Memory B cell (primary cell): ENCODE measurements around the gene NPSR1.
"Not testable (repeated sequence)": the region's sequence is repeated elsewhere in the genome, so short reads cannot be mapped to it uniquely, and the experiment has no call there.

Experiments
- ATAC-seq: fragments of 150-1000 bp; cut with Tn5 transposase; 2 replicates; pipeline ENCODE4 v1.10.0; 2021; ENCODE audit warnings: low read depth, mild to moderate bottlenecking, moderate library complexity
- DNase-seq, 2 donors: peaks; one replicate each; pipeline ENCODE4 v3.0.0; 2022; ENCODE audit warnings: low spot score in 2 of 2
- H3K27ac Mint-ChIP-seq: one replicate; pipeline ENCODE4 v1.8.0; 2022; ENCODE audit warnings: mild to moderate bottlenecking, moderate library complexity, mixed read lengths
- H3K27me3 Mint-ChIP-seq: one replicate; pipeline ENCODE4 v1.8.0; 2022; ENCODE audit warnings: mixed read lengths
- H3K36me3 Mint-ChIP-seq: one replicate; pipeline ENCODE4 v1.8.0; 2022; ENCODE audit warnings: mild to moderate bottlenecking, mixed read lengths
- H3K4me1 Mint-ChIP-seq: one replicate; pipeline ENCODE4 v1.8.0; 2022; ENCODE audit warnings: mixed read lengths
- H3K4me3 Mint-ChIP-seq: one replicate; pipeline ENCODE4 v1.8.0; 2022; ENCODE audit warnings: mild to moderate bottlenecking, moderate library complexity, mixed read lengths
- H3K9me3 Mint-ChIP-seq: one replicate; pipeline ENCODE4 v1.8.0; 2022; ENCODE audit warnings: mixed read lengths

Gene NPSR1

GRCh38 chr7:34814203-34814842 is 156.3 kb downstream of the NPSR1 start:
- ATAC-seq, H3K4me3 Mint-ChIP-seq, H3K27ac Mint-ChIP-seq, H3K9me3 Mint-ChIP-seq, H3K4me1 Mint-ChIP-seq, H3K36me3 Mint-ChIP-seq, DNase-seq: not testable (repeated sequence)
- peaks cover 11% of the 10 kb centered on the region for H3K27me3 Mint-ChIP-seq

- Mint-ChIP-seq H3K9me3 (no peaks in the 10 kb centered on the region), H3K27me3 (peaks cover 3% of the 10 kb centered on the region), H3K4me3 (no peak overlapping the region), H3K36me3 (no peaks in the 10 kb centered on the region), H3K27ac (no peak overlapping the region), H3K4me1 (no peaks in the 10 kb centered on the region)
- ATAC-seq (no peak), DNase-seq (no peak)
Measured at GRCh38 chr7:34821932-34822558, 164.0 kb downstream of the NPSR1 start.

DNA sequence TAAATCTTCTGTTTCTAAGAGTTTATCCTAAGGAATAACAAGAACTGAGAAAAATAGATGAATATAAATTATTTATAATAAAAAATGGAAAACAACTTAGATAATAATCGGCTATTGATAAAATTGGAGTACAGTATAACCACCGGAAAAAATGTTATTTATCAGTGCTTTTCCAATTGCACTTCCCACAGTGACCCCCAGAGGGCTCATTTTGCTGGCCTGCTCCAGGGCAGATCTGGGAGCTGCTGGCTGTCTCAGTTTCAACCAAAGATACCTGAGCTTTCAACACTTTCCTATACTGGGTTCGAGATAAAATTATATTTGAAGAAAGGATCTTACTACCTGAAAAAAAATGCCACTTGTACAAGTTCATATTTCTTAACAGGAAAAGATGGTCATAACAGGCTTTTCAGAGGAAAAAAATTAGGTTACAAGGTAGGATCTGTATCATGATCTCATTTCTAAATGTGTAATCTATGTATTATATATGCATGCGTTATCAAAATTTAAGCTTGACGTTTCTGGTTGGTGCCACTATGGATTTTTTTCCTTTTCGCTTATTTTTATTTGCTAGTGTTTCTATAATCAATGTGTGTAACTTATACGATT is 165.7 kb downstream of the NPSR1 start:
- Mint-ChIP-seq H3K36me3 (no peaks in the 10 kb centered on the region), H3K27ac (no peak overlapping the region), H3K4me1 (no peaks in the 10 kb centered on the region), H3K9me3 (no peaks in the 10 kb centered on the region), H3K27me3 (peaks cover 5% of the 10 kb centered on the region), H3K4me3 (no peak overlapping the region)
- peak; percentile 16 to 27 for DNase-seq
- peak; percentile 53 for ATAC-seq

GRCh38 chr7:34825221-34825620 is 167.2 kb downstream of the NPSR1 start:
- Mint-ChIP-seq H3K4me3 (no peak overlapping the region), H3K27me3 (peaks cover 5% of the 10 kb centered on the region), H3K36me3 (no peaks in the 10 kb centered on the region), H3K9me3 (no peaks in the 10 kb centered on the region), H3K27ac (no peak overlapping the region), H3K4me1 (no peaks in the 10 kb centered on the region)
- DNase-seq (no peak), ATAC-seq (no peak)

DNA sequence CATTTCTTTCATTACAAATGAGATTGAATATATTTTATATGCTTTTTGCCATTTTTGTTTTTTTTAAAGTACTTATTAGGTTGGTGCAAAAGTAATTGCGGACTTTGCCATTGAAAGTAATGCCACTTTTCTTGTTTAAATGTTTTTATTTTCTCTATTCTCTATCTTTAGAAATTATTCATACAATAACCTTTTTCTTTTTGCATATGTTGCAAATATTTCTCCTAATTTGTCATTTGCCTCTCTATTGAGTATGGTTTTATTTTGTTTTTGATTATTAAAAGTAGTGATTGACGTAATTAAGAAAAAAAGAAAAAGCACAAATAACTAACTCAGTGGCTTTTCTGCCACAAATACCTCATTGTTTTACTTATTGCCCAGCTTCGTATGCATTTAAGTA is 172.4 kb downstream of the NPSR1 start:
- Mint-ChIP-seq H3K9me3 (no peaks in the 10 kb centered on the region), H3K36me3 (no peaks in the 10 kb centered on the region), H3K27me3 (peaks cover 8% of the 10 kb centered on the region), H3K4me3 (no peak overlapping the region), H3K4me1 (no peaks in the 10 kb centered on the region), H3K27ac (no peak overlapping the region)
- ATAC-seq (no peak), DNase-seq (no peak)

GRCh38 chr7:34831436-34831835 is 173.4 kb downstream of the NPSR1 start:
- H3K9me3 Mint-ChIP-seq = no peaks in the 10 kb centered on the region
- no peak overlapping the region for H3K4me3 Mint-ChIP-seq
- H3K27ac Mint-ChIP-seq = no peak overlapping the region
- peaks cover 8% of the 10 kb centered on the region for H3K27me3 Mint-ChIP-seq
- H3K36me3 Mint-ChIP-seq = no peaks in the 10 kb centered on the region
- ATAC-seq (no peak), DNase-seq (no peak)
- no peaks in the 10 kb centered on the region for H3K4me1 Mint-ChIP-seq

GRCh38 chr7:34832020-34832419 is 174.0 kb downstream of the NPSR1 start:
- DNase-seq = no peak
- Mint-ChIP-seq H3K36me3 (no peaks in the 10 kb centered on the region), H3K9me3 (no peaks in the 10 kb centered on the region), H3K27me3 (peaks cover 8% of the 10 kb centered on the region), H3K4me1 (no peaks in the 10 kb centered on the region), H3K27ac (no peak overlapping the region), H3K4me3 (no peak overlapping the region)
- no peak for ATAC-seq

DNA sequence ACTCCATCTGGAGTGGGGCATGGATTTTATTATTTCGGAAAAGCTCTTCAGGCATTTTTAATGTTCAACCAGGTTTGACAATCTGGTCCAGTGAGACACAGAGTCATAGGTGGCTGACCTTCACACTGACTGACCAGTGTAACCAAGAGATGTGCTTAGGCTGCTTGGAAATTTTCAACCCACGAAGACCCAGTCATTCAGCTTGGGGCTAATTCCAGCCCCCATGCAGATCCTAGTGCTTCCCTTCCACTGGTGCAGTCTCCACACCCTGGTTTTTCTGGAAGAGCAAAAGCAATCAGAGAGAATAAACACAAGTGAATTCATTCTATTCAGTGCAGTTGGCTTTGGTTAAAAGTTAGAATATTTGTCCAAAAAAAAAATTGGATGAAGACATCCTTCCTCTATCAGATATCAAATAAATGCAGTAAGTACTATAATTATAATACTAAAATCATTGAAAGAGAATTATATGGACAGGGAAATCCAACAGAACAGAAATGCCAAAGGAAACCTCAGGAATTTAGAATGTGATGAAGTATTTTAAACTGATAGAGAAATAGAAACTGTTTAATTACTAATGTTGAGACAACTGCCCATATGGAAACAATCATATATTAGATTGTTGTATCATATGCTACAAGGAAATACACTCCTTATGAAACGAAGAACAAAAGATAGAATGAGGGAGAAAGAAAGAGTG is 178.0 kb downstream of the NPSR1 start:
- no peak overlapping the region for H3K4me3 Mint-ChIP-seq
- peaks cover 7% of the 10 kb centered on the region for H3K27me3 Mint-ChIP-seq
- ATAC-seq (no peak), DNase-seq (no peak)
- H3K4me1 Mint-ChIP-seq = no peaks in the 10 kb centered on the region
- no peaks in the 10 kb centered on the region for H3K36me3 Mint-ChIP-seq
- H3K9me3 Mint-ChIP-seq = peaks cover 2% of the 10 kb centered on the region
- no peak overlapping the region for H3K27ac Mint-ChIP-seq

GRCh38 chr7:34837316-34837715 is 179.3 kb downstream of the NPSR1 start:
- peaks cover 5% of the 10 kb centered on the region for H3K27me3 Mint-ChIP-seq

DNA sequence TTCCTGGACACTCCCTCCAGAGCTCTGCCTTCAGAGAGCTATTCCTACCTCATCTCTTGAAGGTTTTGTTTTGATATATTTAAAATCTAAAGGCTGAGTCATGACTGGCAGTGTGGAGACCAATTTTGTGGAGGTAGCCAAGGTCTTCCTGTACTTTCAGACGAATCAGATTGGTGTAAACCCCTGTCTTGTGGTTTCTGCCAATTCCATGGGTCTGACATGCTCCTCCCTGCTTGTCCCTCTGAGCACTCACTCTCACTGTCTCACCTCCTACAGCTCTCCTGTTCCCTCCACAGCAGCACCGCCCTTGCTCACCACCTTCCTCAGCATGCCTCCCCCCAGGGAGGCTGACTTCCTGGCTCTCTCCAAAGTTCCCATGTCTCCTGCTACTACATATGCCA is 179.8 kb downstream of the NPSR1 start:
- ATAC-seq = no peak
- peaks cover 3% of the 10 kb centered on the region for H3K9me3 Mint-ChIP-seq
- H3K27ac Mint-ChIP-seq = no peak overlapping the region
- DNase-seq = no peak
- no peak overlapping the region for H3K4me3 Mint-ChIP-seq
- peaks cover 5% of the 10 kb centered on the region for H3K27me3 Mint-ChIP-seq
- no peaks in the 10 kb centered on the region for H3K36me3 Mint-ChIP-seq
- H3K4me1 Mint-ChIP-seq = no peaks in the 10 kb centered on the region

More at GRCh38 chr7:34837316-34837715, 179.3 kb downstream of the NPSR1 start:
- DNase-seq = no peak
- peaks cover 2% of the 10 kb centered on the region for H3K9me3 Mint-ChIP-seq
- H3K36me3 Mint-ChIP-seq = no peaks in the 10 kb centered on the region
- no peak overlapping the region for H3K4me3 Mint-ChIP-seq
- no peak for ATAC-seq
- no peak overlapping the region for H3K27ac Mint-ChIP-seq
- no peaks in the 10 kb centered on the region for H3K4me1 Mint-ChIP-seq

DNA sequence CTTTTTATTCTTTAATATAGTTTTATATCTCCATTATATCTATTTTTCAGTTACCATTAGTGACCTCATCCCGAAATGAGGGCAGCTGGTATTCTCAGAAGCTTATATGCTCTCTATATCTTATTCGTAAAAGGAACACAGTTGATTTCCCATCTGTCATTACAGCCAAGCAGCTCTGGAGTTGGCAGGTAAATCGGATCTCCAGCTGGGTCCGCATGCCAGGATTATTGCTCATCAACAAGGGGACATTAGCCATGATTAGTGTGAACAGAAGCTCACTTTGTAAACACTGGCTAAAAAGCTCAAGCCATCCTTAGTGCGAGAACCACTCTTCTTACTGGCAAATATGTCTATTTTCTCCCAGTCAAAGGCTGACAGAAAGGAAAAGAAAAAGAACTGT is 180.3 kb downstream of the NPSR1 start:
- H3K36me3 Mint-ChIP-seq = no peaks in the 10 kb centered on the region
- H3K9me3 Mint-ChIP-seq = peaks cover 5% of the 10 kb centered on the region

GRCh38 chr7:34839645-34840044 is 181.6 kb downstream of the NPSR1 start:
- ATAC-seq (no peak), DNase-seq (no peak)
- no peak overlapping the region for H3K27ac Mint-ChIP-seq
- H3K36me3 Mint-ChIP-seq = no peaks in the 10 kb centered on the region
- no peak overlapping the region for H3K4me3 Mint-ChIP-seq
- H3K9me3 Mint-ChIP-seq = peaks cover 5% of the 10 kb centered on the region
- H3K27me3 Mint-ChIP-seq = peaks cover 5% of the 10 kb centered on the region
- no peaks in the 10 kb centered on the region for H3K4me1 Mint-ChIP-seq

More for the DNA sequence above, 180.3 kb downstream of the NPSR1 start:
- Mint-ChIP-seq H3K27ac (no peak overlapping the region), H3K4me1 (no peaks in the 10 kb centered on the region), H3K27me3 (peaks cover 5% of the 10 kb centered on the region), H3K4me3 (no peak overlapping the region)
- no peak for DNase-seq
- ATAC-seq = no peak

DNA sequence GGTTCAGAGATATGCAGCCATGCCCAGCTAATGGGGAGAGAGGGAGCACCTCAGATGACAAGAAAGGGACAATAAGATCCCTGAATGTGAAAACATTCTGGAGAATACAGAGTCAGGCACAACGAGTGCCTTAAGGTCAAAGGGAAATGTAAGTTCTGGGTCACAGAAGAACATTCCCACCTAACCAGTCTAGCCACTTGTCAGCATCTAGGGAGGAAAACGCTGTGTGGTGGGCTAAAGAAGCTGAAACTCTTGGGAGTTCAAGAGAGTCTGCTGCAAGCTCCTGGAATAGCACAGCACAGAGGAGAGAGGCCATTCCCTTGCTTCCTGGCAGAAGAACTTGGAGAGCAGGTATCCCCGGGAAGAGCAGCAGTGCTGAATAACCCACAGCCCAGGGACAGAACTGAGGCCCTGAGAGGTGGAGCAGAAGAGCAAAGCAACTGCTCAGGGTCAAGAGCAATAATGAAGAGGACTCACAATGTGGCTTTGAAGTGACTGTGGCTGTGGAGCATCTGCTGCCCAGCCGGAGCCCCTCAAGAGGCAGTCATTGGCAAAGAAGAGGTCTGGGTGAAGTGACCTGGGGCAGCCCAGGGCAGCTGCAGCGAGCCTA is 182.3 kb downstream of the NPSR1 start:
- DNase-seq = no peak
- Mint-ChIP-seq H3K36me3 (no peaks in the 10 kb centered on the region), H3K9me3 (peaks cover 5% of the 10 kb centered on the region), H3K27ac (no peak overlapping the region), H3K27me3 (peaks cover 3% of the 10 kb centered on the region), H3K4me1 (no peaks in the 10 kb centered on the region), H3K4me3 (no peak overlapping the region)
- no peak for ATAC-seq

- ATAC-seq (no peak), DNase-seq (no peak)
- peaks cover 5% of the 10 kb centered on the region for H3K9me3 Mint-ChIP-seq
- H3K4me1 Mint-ChIP-seq = no peaks in the 10 kb centered on the region
- no peak overlapping the region for H3K27ac Mint-ChIP-seq
- H3K27me3 Mint-ChIP-seq = peaks cover 3% of the 10 kb centered on the region
- H3K36me3 Mint-ChIP-seq = no peaks in the 10 kb centered on the region
- H3K4me3 Mint-ChIP-seq = no peak overlapping the region
Measured at GRCh38 chr7:34841326-34841725, 183.3 kb downstream of the NPSR1 start.
